ENCODE data around the gene PKP2.

Gene PKP2

GRCh38 chr12:32896432-32897280 is at the start of gene PKP2:
PKP2 (minus strand) TSS chr12:32896777; CDS start chr12:32896731, 46 bp downstream.
- peaks cover 59% of the 10 kb centered on the region for H3K27me3 Mint-ChIP-seq
- H3K9me3 Mint-ChIP-seq = no peaks in the 10 kb centered on the region
- H3K36me3 Mint-ChIP-seq (ENCODE audit: low read depth) = no peaks in the 10 kb centered on the region
- H3K27ac Mint-ChIP-seq = no peak within 1 kb of the TSS
- ATAC-seq (peak; percentile 60), DNase-seq (peak; percentile 21)
- peak within 1 kb of the TSS; percentile 77 for H3K4me3 Mint-ChIP-seq
- H3K4me1 Mint-ChIP-seq = peaks cover 13% of the 10 kb centered on the region

GRCh38 chr12:32944195-32944594 is 47.6 kb upstream of the PKP2 start:
- no peaks in the 10 kb centered on the region for H3K27me3 Mint-ChIP-seq
- H3K27ac Mint-ChIP-seq = no peak overlapping the region
- ATAC-seq (no peak), DNase-seq (no peak)
- H3K4me3 Mint-ChIP-seq = no peak overlapping the region
- H3K4me1 Mint-ChIP-seq = no peaks in the 10 kb centered on the region
- H3K36me3 Mint-ChIP-seq (ENCODE audit: low read depth) = no peaks in the 10 kb centered on the region
- H3K9me3 Mint-ChIP-seq = no peaks in the 10 kb centered on the region

- Mint-ChIP-seq H3K4me1 (no peaks in the 10 kb centered on the region), H3K4me3 (no peak overlapping the region)
- no peak for DNase-seq
Observed at GRCh38 chr12:32939801-32940200, 43.2 kb upstream of the PKP2 start.

GRCh38 chr12:32926963-32927362 is 30.4 kb upstream of the PKP2 start:
- Mint-ChIP-seq H3K9me3 (no peaks in the 10 kb centered on the region), H3K27me3 (peaks cover 7% of the 10 kb centered on the region), H3K27ac (no peak overlapping the region), H3K36me3 (ENCODE audit: low read depth) (no peaks in the 10 kb centered on the region), H3K4me1 (no peaks in the 10 kb centered on the region), H3K4me3 (no peak overlapping the region)
- DNase-seq = no peak
- ATAC-seq = no peak

More at GRCh38 chr12:32939801-32940200, 43.2 kb upstream of the PKP2 start:
- no peaks in the 10 kb centered on the region for H3K27me3 Mint-ChIP-seq
- no peaks in the 10 kb centered on the region for H3K36me3 Mint-ChIP-seq (ENCODE audit: low read depth)
- no peak overlapping the region for H3K27ac Mint-ChIP-seq
- ATAC-seq = no peak
- H3K9me3 Mint-ChIP-seq = no peaks in the 10 kb centered on the region

GRCh38 chr12:32926356-32926755 is 29.8 kb upstream of the PKP2 start:
- ATAC-seq = no peak

GRCh38 chr12:32922546-32923297 is 26.1 kb upstream of the PKP2 start:
- no peak for ATAC-seq
- DNase-seq = no peak

More at GRCh38 chr12:32926356-32926755, 29.8 kb upstream of the PKP2 start:
- Mint-ChIP-seq H3K27me3 (peaks cover 4% of the 10 kb centered on the region), H3K4me1 (no peaks in the 10 kb centered on the region), H3K9me3 (no peaks in the 10 kb centered on the region), H3K4me3 (no peak overlapping the region), H3K36me3 (ENCODE audit: low read depth) (no peaks in the 10 kb centered on the region), H3K27ac (no peak overlapping the region)
- no peak for DNase-seq

GRCh38 chr12:32921397-32921796 is 24.8 kb upstream of the PKP2 start:
- H3K4me1 Mint-ChIP-seq = no peaks in the 10 kb centered on the region
- peaks cover 3% of the 10 kb centered on the region for H3K27me3 Mint-ChIP-seq
- H3K36me3 Mint-ChIP-seq (ENCODE audit: low read depth) = no peaks in the 10 kb centered on the region
- no peaks in the 10 kb centered on the region for H3K9me3 Mint-ChIP-seq
- H3K4me3 Mint-ChIP-seq = no peak overlapping the region
- H3K27ac Mint-ChIP-seq = no peak overlapping the region
- no peak for ATAC-seq
- no peak for DNase-seq

More at GRCh38 chr12:32922546-32923297, 26.1 kb upstream of the PKP2 start:
- no peaks in the 10 kb centered on the region for H3K9me3 Mint-ChIP-seq
- H3K36me3 Mint-ChIP-seq (ENCODE audit: low read depth) = no peaks in the 10 kb centered on the region
- no peak overlapping the region for H3K27ac Mint-ChIP-seq
- no peak overlapping the region for H3K4me3 Mint-ChIP-seq
- H3K4me1 Mint-ChIP-seq = no peaks in the 10 kb centered on the region
- peaks cover 6% of the 10 kb centered on the region for H3K27me3 Mint-ChIP-seq

- H3K36me3 Mint-ChIP-seq (ENCODE audit: low read depth) = no peaks in the 10 kb centered on the region
- H3K4me1 Mint-ChIP-seq = no peaks in the 10 kb centered on the region
- no peaks in the 10 kb centered on the region for H3K9me3 Mint-ChIP-seq
- no peak for ATAC-seq
- H3K27me3 Mint-ChIP-seq = peaks cover 2% of the 10 kb centered on the region
- DNase-seq = no peak
- H3K27ac Mint-ChIP-seq = no peak overlapping the region
- H3K4me3 Mint-ChIP-seq = no peak overlapping the region
Observed at GRCh38 chr12:32920506-32921085, 24.0 kb upstream of the PKP2 start.

GRCh38 chr12:32918890-32919801 is 22.6 kb upstream of the PKP2 start:
- DNase-seq (no peak), ATAC-seq (no peak)
- Mint-ChIP-seq H3K27me3 (peaks cover 8% of the 10 kb centered on the region), H3K9me3 (no peaks in the 10 kb centered on the region), H3K36me3 (ENCODE audit: low read depth) (no peaks in the 10 kb centered on the region), H3K4me1 (no peaks in the 10 kb centered on the region), H3K27ac (no peak overlapping the region), H3K4me3 (no peak overlapping the region)

GRCh38 chr12:32917094-32917611 is 20.6 kb upstream of the PKP2 start:
- Mint-ChIP-seq H3K27ac (no peak overlapping the region), H3K9me3 (no peaks in the 10 kb centered on the region), H3K27me3 (peaks cover 10% of the 10 kb centered on the region), H3K4me3 (no peak overlapping the region), H3K36me3 (ENCODE audit: low read depth) (no peaks in the 10 kb centered on the region), H3K4me1 (no peaks in the 10 kb centered on the region)
- no peak for DNase-seq
- no peak for ATAC-seq

GRCh38 chr12:32907898-32908476 is 11.4 kb upstream of the PKP2 start:
- Mint-ChIP-seq H3K27me3 (peaks cover 4% of the 10 kb centered on the region), H3K4me3 (no peak overlapping the region), H3K27ac (no peak overlapping the region), H3K9me3 (no peaks in the 10 kb centered on the region), H3K36me3 (ENCODE audit: low read depth) (no peaks in the 10 kb centered on the region), H3K4me1 (no peaks in the 10 kb centered on the region)
- DNase-seq (no peak), ATAC-seq (no peak)

GRCh38 chr12:32907166-32907565 is 10.6 kb upstream of the PKP2 start:
- H3K4me3 Mint-ChIP-seq = no peak overlapping the region
- ATAC-seq = no peak
- H3K4me1 Mint-ChIP-seq = no peaks in the 10 kb centered on the region
- no peaks in the 10 kb centered on the region for H3K9me3 Mint-ChIP-seq
- H3K27me3 Mint-ChIP-seq = peaks cover 4% of the 10 kb centered on the region
- H3K27ac Mint-ChIP-seq = no peak overlapping the region
- no peak for DNase-seq
- H3K36me3 Mint-ChIP-seq (ENCODE audit: low read depth) = no peaks in the 10 kb centered on the region

- peaks cover 4% of the 10 kb centered on the region for H3K27me3 Mint-ChIP-seq
- ATAC-seq (no peak), DNase-seq (no peak)
- H3K36me3 Mint-ChIP-seq (ENCODE audit: low read depth) = no peaks in the 10 kb centered on the region
- H3K4me3 Mint-ChIP-seq = no peak overlapping the region
- H3K4me1 Mint-ChIP-seq = no peaks in the 10 kb centered on the region
- no peak overlapping the region for H3K27ac Mint-ChIP-seq
- H3K9me3 Mint-ChIP-seq = no peaks in the 10 kb centered on the region
Observed at GRCh38 chr12:32906399-32907165, 10.0 kb upstream of the PKP2 start.
